ENCODE results near the gene FAM171A1.
A peak's percentile ranks its signal among the peaks of the same experiment; 100 is the strongest.

The FAM171A1 gene

GRCh38 chr10:15182540-15183207, 188.4 kb downstream of the FAM171A1 start:
- Histone ChIP-seq H3K9ac (ENCODE audit: low read depth, low read length) (no peak overlapping the region), H3K27ac (ENCODE audit: low read depth, low read length) (no peak overlapping the region), H3K4me3 (ENCODE audit: low read depth, low read length) (no peak overlapping the region), H3K36me3 (ENCODE audit: control insufficient read depth, insufficient read depth, low read length) (no peaks in the 10 kb centered on the region), H3K9me3 (ENCODE audit: control insufficient read depth, insufficient read depth, low read length) (no peaks in the 10 kb centered on the region), H3K4me1 (ENCODE audit: control insufficient read depth, insufficient read depth, low read length) (no peaks in the 10 kb centered on the region), H3K27me3 (ENCODE audit: control insufficient read depth, insufficient read depth, low read length) (no peaks in the 10 kb centered on the region)

- no peaks in the 10 kb centered on the region for H3K4me1 ChIP-seq (ENCODE audit: control insufficient read depth, insufficient read depth, low read length)
- H3K4me3 ChIP-seq (ENCODE audit: low read depth, low read length): no peak overlapping the region
- H3K36me3 ChIP-seq (ENCODE audit: control insufficient read depth, insufficient read depth, low read length): no peaks in the 10 kb centered on the region
- H3K9ac ChIP-seq (ENCODE audit: low read depth, low read length): no peak overlapping the region
- H3K27ac ChIP-seq (ENCODE audit: low read depth, low read length): no peak overlapping the region
- no peaks in the 10 kb centered on the region for H3K27me3 ChIP-seq (ENCODE audit: control insufficient read depth, insufficient read depth, low read length)
- no peaks in the 10 kb centered on the region for H3K9me3 ChIP-seq (ENCODE audit: control insufficient read depth, insufficient read depth, low read length)
Observed at GRCh38 chr10:15181576-15182156, 189.4 kb downstream of the FAM171A1 start.

GRCh38 chr10:15180736-15181135, 190.4 kb downstream of the FAM171A1 start:
- Histone ChIP-seq H3K9me3 (ENCODE audit: control insufficient read depth, insufficient read depth, low read length) (no peaks in the 10 kb centered on the region), H3K9ac (ENCODE audit: low read depth, low read length) (no peak overlapping the region), H3K36me3 (ENCODE audit: control insufficient read depth, insufficient read depth, low read length) (no peaks in the 10 kb centered on the region), H3K4me3 (ENCODE audit: low read depth, low read length) (no peak overlapping the region), H3K27me3 (ENCODE audit: control insufficient read depth, insufficient read depth, low read length) (no peaks in the 10 kb centered on the region), H3K27ac (ENCODE audit: low read depth, low read length) (no peak overlapping the region), H3K4me1 (ENCODE audit: control insufficient read depth, insufficient read depth, low read length) (no peaks in the 10 kb centered on the region)

GRCh38 chr10:15176269-15176668, 194.8 kb downstream of the FAM171A1 start:
- H3K9me3 ChIP-seq (ENCODE audit: control insufficient read depth, insufficient read depth, low read length): no peaks in the 10 kb centered on the region
- H3K27ac ChIP-seq (ENCODE audit: low read depth, low read length): no peak overlapping the region
- H3K4me3 ChIP-seq (ENCODE audit: low read depth, low read length): no peak overlapping the region
- H3K4me1 ChIP-seq (ENCODE audit: control insufficient read depth, insufficient read depth, low read length): no peaks in the 10 kb centered on the region
- no peaks in the 10 kb centered on the region for H3K36me3 ChIP-seq (ENCODE audit: control insufficient read depth, insufficient read depth, low read length)
- no peak overlapping the region for H3K9ac ChIP-seq (ENCODE audit: low read depth, low read length)
- H3K27me3 ChIP-seq (ENCODE audit: control insufficient read depth, insufficient read depth, low read length): no peaks in the 10 kb centered on the region

GRCh38 chr10:15175587-15175986, 195.5 kb downstream of the FAM171A1 start:
- Histone ChIP-seq H3K4me3 (ENCODE audit: low read depth, low read length) (no peak overlapping the region), H3K9me3 (ENCODE audit: control insufficient read depth, insufficient read depth, low read length) (no peaks in the 10 kb centered on the region), H3K4me1 (ENCODE audit: control insufficient read depth, insufficient read depth, low read length) (no peaks in the 10 kb centered on the region), H3K27ac (ENCODE audit: low read depth, low read length) (no peak overlapping the region), H3K36me3 (ENCODE audit: control insufficient read depth, insufficient read depth, low read length) (no peaks in the 10 kb centered on the region), H3K27me3 (ENCODE audit: control insufficient read depth, insufficient read depth, low read length) (no peaks in the 10 kb centered on the region), H3K9ac (ENCODE audit: low read depth, low read length) (no peak overlapping the region)

- Histone ChIP-seq H3K9ac (ENCODE audit: low read depth, low read length) (no peak overlapping the region), H3K9me3 (ENCODE audit: control insufficient read depth, insufficient read depth, low read length) (no peaks in the 10 kb centered on the region), H3K4me1 (ENCODE audit: control insufficient read depth, insufficient read depth, low read length) (peaks cover 5% of the 10 kb centered on the region), H3K4me3 (ENCODE audit: low read depth, low read length) (no peak overlapping the region), H3K36me3 (ENCODE audit: control insufficient read depth, insufficient read depth, low read length) (no peaks in the 10 kb centered on the region), H3K27ac (ENCODE audit: low read depth, low read length) (no peak overlapping the region), H3K27me3 (ENCODE audit: control insufficient read depth, insufficient read depth, low read length) (peaks cover 4% of the 10 kb centered on the region; the same call in 1 of the 2 replicates)
Observed at GRCh38 chr10:15172306-15172840, 198.7 kb downstream of the FAM171A1 start.

- no peak overlapping the region for H3K27ac ChIP-seq (ENCODE audit: low read depth, low read length)
- H3K4me3 ChIP-seq (ENCODE audit: low read depth, low read length): no peak overlapping the region
- H3K27me3 ChIP-seq (ENCODE audit: control insufficient read depth, insufficient read depth, low read length): peaks cover 4% of the 10 kb centered on the region; the same call in 1 of the 2 replicates
- no peaks in the 10 kb centered on the region for H3K9me3 ChIP-seq (ENCODE audit: control insufficient read depth, insufficient read depth, low read length)
- H3K9ac ChIP-seq (ENCODE audit: low read depth, low read length): no peak overlapping the region
- no peaks in the 10 kb centered on the region for H3K36me3 ChIP-seq (ENCODE audit: control insufficient read depth, insufficient read depth, low read length)
- peaks cover 21% of the 10 kb centered on the region for H3K4me1 ChIP-seq (ENCODE audit: control insufficient read depth, insufficient read depth, low read length)
Observed at GRCh38 chr10:15169555-15170401, 201.3 kb downstream of the FAM171A1 start.

- Histone ChIP-seq H3K4me1 (ENCODE audit: control insufficient read depth, insufficient read depth, low read length) (peaks cover 21% of the 10 kb centered on the region), H3K4me3 (ENCODE audit: low read depth, low read length) (peak overlapping the region; percentile 50), H3K9me3 (ENCODE audit: control insufficient read depth, insufficient read depth, low read length) (no peaks in the 10 kb centered on the region), H3K9ac (ENCODE audit: low read depth, low read length) (no peak overlapping the region), H3K36me3 (ENCODE audit: control insufficient read depth, insufficient read depth, low read length) (no peaks in the 10 kb centered on the region), H3K27me3 (ENCODE audit: control insufficient read depth, insufficient read depth, low read length) (peaks cover 4% of the 10 kb centered on the region; the same call in 1 of the 2 replicates), H3K27ac (ENCODE audit: low read depth, low read length) (no peak overlapping the region)
Observed at GRCh38 chr10:15168786-15169554, 202.1 kb downstream of the FAM171A1 start.

- Histone ChIP-seq H3K27ac (ENCODE audit: low read depth, low read length) (peak within 1 kb of the TSS; percentile 80), H3K27me3 (ENCODE audit: control insufficient read depth, insufficient read depth, low read length) (peaks cover 4% of the 10 kb centered on the region; the same call in 1 of the 2 replicates)
Observed at GRCh38 chr10:15168291-15168785, 202.8 kb downstream of the FAM171A1 start, which contains the start of gene NMT2. Gene NMT2, minus strand, starts transcription at chr10:15168693. Its CDS starts 81 bp downstream, at chr10:15168612.

More at GRCh38 chr10:15168291-15168785, 202.8 kb downstream of the FAM171A1 start, which contains the start of gene NMT2:
- Histone ChIP-seq H3K4me1 (ENCODE audit: control insufficient read depth, insufficient read depth, low read length) (peaks cover 24% of the 10 kb centered on the region), H3K36me3 (ENCODE audit: control insufficient read depth, insufficient read depth, low read length) (no peaks in the 10 kb centered on the region), H3K4me3 (ENCODE audit: low read depth, low read length) (peak within 1 kb of the TSS; percentile 85), H3K9me3 (ENCODE audit: control insufficient read depth, insufficient read depth, low read length) (no peaks in the 10 kb centered on the region), H3K9ac (ENCODE audit: low read depth, low read length) (peak within 1 kb of the TSS; percentile 69)

Data from HUES48 (cell line).